Measurements from ENCODE around the gene PROKR2.

The PROKR2 gene

DNA sequence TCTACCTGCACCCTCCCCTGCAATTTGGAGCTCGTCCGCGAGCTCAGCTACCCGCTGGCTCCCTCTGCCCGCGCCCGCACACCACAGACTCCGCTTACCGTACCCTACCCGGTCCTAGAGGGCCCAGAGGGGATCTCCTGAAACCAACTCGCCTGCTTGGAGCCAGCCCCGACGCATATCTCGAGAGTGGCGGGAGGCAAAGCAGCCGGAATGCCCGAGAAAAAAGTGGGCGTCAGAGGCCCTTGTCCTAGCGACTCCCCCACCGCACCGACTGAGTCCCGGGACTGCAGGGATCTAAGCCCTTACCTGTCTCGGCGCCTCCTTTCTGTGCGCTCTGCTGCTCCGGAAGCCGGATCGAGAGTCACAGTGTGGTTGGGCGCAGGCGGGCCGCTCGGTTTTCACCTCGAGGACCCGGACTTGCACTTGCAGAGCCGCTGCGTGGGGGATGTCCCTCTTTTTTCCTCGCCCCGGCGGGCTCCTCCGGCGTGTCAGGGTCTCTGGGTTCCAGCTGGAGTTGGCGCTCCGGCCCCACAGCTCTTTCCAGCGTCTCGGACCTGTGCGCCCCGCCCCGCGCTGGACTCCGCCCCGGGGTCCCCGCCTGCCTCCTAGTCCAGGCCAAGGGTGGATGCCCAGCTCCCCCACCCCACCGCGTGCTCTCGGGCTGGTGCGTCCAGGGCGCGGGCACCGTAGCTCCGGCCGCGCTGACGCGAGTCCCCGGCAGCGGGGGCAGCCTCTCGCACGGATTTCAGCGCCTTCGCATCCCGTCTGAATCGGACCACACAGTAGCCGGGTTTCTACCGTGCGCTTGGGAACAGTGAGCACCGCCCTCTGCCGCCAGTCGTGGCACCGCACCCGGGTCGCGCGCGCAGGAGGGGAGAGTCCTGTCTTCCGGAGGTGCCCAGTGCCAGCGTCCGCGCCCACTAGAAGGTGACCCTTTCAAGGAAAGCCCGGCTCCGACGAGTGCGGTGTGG is at the start of gene PROKR2:
Gene PROKR2 (minus strand): TSS at position 767 of the 971 bp plus-strand sequence. CDS start 2,585 bp downstream, outside the sequence.
- no peak for DNase-seq (ENCODE audit: low read depth in 2 of 2, low spot score in 1 of 2)

- DNase-seq (ENCODE audit: low read depth in 2 of 2, low spot score in 1 of 2) = no peak
Measured at GRCh38 chr20:5364997-5365597, 48.3 kb upstream of the PROKR2 start.

GRCh38 chr20:5364136-5364821 is 47.5 kb upstream of the PROKR2 start:
- DNase-seq (ENCODE audit: low read depth in 2 of 2, low spot score in 1 of 2) = no peak

DNA sequence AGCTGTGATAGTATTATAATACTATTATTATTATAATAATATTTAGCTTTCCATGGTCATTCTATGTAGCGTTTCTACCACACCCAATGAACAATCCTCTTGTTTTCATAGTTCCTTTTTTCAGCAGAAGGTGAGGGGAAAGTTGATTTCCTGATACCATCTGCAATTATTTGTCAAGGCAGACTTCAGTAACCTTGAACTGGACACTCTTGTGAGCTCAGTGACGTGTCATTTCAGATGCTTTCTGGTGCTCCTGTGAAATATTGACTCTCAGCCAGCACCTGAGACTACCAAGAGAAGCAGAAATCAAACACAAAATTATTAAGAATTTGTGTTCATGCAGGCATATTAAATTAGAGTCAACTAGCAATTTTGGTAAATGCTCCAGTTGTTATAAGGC is 46.0 kb upstream of the PROKR2 start:
- DNase-seq (ENCODE audit: low read depth in 2 of 2, low spot score in 1 of 2) = no peak

DNA sequence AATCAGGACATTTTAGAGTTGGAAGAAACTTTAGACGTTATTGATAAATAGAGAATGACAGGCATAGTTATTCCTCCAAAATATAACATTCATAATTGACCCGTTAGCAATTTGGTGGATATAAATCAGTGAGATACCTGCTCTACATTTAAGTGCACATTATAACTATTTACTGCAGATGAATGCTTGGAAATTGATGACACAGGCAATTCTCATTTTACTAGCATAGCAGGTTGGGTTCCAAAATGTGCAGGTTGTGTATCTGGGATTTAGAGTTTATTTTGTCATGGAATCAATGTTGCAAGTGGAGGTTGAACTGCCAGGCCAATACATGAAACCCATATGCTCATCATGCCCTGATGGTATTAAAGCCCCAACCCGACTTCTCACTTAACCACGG is 44.4 kb upstream of the PROKR2 start:
- no peak for DNase-seq (ENCODE audit: low read depth in 2 of 2, low spot score in 1 of 2)

- no peak for DNase-seq (ENCODE audit: low read depth in 2 of 2, low spot score in 1 of 2)
Measured at GRCh38 chr20:5357946-5358345, 41.2 kb upstream of the PROKR2 start.

GRCh38 chr20:5356941-5357340 is 40.2 kb upstream of the PROKR2 start:
- no peak for DNase-seq (ENCODE audit: low read depth in 2 of 2, low spot score in 1 of 2)

- DNase-seq (ENCODE audit: low read depth in 2 of 2, low spot score in 1 of 2) = no peak
Measured at GRCh38 chr20:5354901-5355300, 38.1 kb upstream of the PROKR2 start.

DNA sequence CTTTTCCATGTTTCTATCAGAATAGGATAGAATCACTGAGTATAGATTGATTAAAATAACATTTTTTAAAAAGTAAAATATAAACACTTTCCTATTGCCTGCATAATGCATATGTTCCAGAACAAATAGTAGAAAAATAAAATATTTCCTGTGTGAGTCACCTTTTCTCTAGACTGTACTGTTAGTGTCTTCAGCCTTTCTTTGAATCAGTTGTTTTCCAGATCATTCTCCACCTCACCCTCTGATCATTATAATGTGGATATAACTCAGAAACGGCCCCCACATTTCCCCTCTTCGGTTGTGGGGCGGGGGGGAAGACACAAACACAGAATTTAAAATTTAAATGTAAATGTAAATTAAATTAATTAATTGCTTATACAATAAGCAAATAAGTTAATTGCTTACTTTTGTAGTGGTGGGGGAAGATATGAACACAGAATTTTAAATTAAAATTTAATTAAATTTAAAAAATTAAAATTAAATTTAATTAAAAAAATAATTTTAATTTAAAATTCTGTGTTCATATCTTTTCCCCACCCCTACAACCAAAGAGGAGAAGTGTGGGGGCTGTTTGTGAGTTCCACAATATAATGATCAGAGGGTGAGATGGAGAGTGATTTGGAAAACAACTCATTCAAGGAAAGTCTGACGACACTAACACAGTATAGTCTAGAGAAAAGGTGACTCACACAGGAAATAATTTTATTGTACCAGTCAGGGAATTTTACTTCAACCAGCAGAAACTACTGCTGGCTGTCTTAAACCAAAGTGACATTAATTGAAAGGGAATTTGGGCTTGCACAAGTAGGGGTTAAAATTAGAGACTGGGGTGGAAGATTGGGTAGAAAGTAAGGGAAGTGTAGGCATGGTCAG is 37.1 kb upstream of the PROKR2 start:
- no peak for DNase-seq (ENCODE audit: low read depth in 2 of 2, low spot score in 1 of 2)

DNA sequence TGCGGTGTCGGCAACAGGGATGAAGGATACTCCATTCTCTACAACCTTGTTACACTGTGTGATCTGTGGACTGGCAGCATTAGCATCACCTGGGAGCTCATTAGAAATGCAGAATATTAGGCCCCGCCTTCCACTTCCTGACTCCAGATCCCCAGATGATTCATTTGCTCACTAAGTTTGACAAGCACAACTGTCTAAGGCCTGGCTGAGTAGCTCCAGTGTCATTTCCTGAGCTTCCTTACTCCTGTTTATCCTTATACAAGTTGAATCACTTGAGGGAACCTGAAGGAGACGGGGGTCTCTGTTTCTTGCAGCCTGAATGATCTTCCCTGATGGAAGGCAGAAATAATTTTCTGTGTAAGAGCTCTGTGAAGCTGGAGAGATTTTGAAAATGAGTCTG is 32.7 kb upstream of the PROKR2 start:
- no peak for DNase-seq (ENCODE audit: low read depth in 2 of 2, low spot score in 1 of 2)

GRCh38 chr20:5342021-5342420 is 25.3 kb upstream of the PROKR2 start:
- no peak for DNase-seq (ENCODE audit: low read depth in 2 of 2, low spot score in 1 of 2)

- no peak for DNase-seq (ENCODE audit: low read depth in 2 of 2, low spot score in 1 of 2)
Measured at GRCh38 chr20:5331340-5331739, 14.6 kb upstream of the PROKR2 start.

- DNase-seq (ENCODE audit: low read depth in 2 of 2, low spot score in 1 of 2) = no peak
Measured at GRCh38 chr20:5328268-5328667, 11.5 kb upstream of the PROKR2 start.

DNA sequence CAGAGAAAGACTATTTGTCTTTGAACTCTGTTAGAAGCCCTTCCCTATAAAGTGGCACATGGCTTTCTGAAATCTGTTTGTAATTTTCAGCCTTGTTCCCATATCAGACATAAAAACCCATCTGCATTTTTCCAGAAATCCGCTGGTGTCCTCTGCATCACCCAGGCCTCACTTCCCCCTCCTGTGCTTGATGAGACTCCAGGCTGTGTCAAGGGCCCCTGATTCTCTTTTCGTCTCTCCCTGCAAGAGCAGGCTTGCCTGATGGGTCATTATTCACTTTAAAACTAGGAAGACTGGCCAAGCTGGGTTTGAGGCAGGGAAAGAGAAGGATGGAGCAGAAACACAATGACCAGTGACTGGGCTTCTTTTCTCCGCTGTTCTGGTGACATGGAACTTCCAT is 10.6 kb upstream of the PROKR2 start:
- no peak for DNase-seq (ENCODE audit: low read depth in 2 of 2, low spot score in 1 of 2)

GRCh38 chr20:5315807-5316187 is 957 bp downstream of the PROKR2 start:
- DNase-seq (ENCODE audit: low read depth in 2 of 2, low spot score in 1 of 2) = no peak

- DNase-seq (ENCODE audit: low read depth in 2 of 2, low spot score in 1 of 2) = no peak
Measured at GRCh38 chr20:5313916-5314315, 2.8 kb downstream of the PROKR2 start.

DNA sequence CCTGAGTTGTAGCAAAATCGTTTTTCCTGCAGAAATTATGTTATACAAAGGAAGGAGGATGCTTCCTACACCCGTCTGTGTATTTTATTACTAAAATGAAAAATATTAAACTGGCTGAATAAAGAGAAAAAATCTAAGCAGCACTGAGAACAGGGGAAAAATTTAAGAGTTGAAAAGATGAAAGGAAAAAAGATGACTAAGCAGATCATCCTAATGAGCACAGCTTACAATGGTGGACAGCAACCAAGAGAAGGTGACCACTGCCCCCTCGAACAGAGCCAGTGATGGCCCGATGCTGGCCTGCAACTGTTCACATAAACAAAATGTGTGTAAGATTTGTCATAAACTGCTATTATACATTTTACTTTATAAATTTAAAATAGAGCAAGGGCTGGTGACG is 4.2 kb downstream of the PROKR2 start:
- no peak for DNase-seq (ENCODE audit: low read depth in 2 of 2, low spot score in 1 of 2)

DNA sequence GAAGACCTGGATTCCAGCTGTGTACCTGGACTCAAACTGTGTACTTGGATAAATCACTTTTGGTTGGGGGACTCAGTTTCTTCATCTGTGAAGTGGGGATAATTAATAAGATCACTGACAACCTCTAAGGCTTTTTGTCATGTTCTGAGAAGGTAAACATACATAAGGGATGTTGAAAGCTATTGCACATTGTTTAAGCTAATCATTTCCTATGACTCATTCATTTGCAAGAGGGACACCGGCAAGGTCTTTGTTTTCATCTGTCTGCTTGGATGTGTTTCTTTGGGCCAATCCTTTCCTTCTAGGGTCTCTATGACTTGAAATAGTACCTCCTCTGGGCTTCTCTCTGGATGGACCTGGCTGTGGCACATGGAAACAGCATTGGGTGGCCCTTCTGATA is 6.8 kb downstream of the PROKR2 start:
- DNase-seq (ENCODE audit: low read depth in 2 of 2, low spot score in 1 of 2) = no peak

- no peak for DNase-seq (ENCODE audit: low read depth in 2 of 2, low spot score in 1 of 2)
Measured at GRCh38 chr20:5298811-5299210, 17.9 kb downstream of the PROKR2 start.

- no peak for DNase-seq (ENCODE audit: low read depth in 2 of 2, low spot score in 1 of 2)
Measured at GRCh38 chr20:5297280-5298004, 19.3 kb downstream of the PROKR2 start.
